ENCODE measurements around the gene DLGAP1.

GRCh38 chr18:3615374-3615985, 839.6 kb downstream of the DLGAP1 start:
- TF ChIP-seq, protein P1, sequence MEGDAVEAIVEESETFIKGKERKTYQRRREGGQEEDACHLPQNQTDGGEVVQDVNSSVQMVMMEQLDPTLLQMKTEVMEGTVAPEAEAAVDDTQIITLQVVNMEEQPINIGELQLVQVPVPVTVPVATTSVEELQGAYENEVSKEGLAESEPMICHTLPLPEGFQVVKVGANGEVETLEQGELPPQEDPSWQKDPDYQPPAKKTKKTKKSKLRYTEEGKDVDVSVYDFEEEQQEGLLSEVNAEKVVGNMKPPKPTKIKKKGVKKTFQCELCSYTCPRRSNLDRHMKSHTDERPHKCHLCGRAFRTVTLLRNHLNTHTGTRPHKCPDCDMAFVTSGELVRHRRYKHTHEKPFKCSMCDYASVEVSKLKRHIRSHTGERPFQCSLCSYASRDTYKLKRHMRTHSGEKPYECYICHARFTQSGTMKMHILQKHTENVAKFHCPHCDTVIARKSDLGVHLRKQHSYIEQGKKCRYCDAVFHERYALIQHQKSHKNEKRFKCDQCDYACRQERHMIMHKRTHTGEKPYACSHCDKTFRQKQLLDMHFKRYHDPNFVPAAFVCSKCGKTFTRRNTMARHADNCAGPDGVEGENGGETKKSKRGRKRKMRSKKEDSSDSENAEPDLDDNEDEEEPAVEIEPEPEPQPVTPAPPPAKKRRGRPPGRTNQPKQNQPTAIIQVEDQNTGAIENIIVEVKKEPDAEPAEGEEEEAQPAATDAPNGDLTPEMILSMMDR (IDR thresholded peaks at IDR 0.05) = no peak
- no peak for TF ChIP-seq POLR2AphosphoS5 (IDR thresholded peaks at IDR 0.05; ENCODE audit: insufficient read depth in 1 of 2, low read depth in 1 of 2)
- TF ChIP-seq POLR2A (IDR thresholded peaks at IDR 0.05) = no peak
